AG04449 (cell line): ENCODE data around the gene NCF1.
"Not testable (repeated sequence)": the region's sequence is repeated elsewhere in the genome, so short reads cannot be mapped to it uniquely, and the experiment has no call there.

ENCODE experiments used
- CTCF ChIA-PET: fragments of 350-600 bp; formaldehyde crosslinking; extraction: SDS; loops from one replicate; lab custom pipeline; 2021; ENCODE audit warnings: antibody characterized with exemption; lab: Yijun Ruan, JAX
- POLR2A ChIA-PET: fragments of 400-600, 350-600 bp; formaldehyde crosslinking; extraction: SDS; loops from one replicate; lab custom pipeline; 2020; ENCODE audit warnings: antibody characterized with exemption, inconsistent platforms; lab: Yijun Ruan, JAX
- DNase-seq: peaks from one replicate; pipeline ENCODE4 v3.0.0-alpha.2; 2010; ENCODE audit warnings: low read depth, low spot score
- H3K4me3 ChIP-seq: 2 replicates; pipeline ENCODE4 v1.5.1; 2011; ENCODE audit warnings: low read depth, mild to moderate bottlenecking, control low read depth, low read length
- TF ChIP-seq, protein P1 (sequence below): IDR thresholded peaks from one replicate; pipeline ENCODE4 v1.5.1; 2011; ENCODE audit warnings: mild to moderate bottlenecking, moderate library complexity, low read length, control low read depth, inconsistent platforms; ENCODE audit not compliant: insufficient read depth; ENCODE audit errors: missing control alignments

NCF1 gene

GRCh38 chr7:74773760-74774750, at the start of gene NCF1:
TSS of gene NCF1 (plus strand) at chr7:74774011. CDS start at chr7:74774032, 21 bp downstream.
- POLR2A ChIA-PET, CTCF ChIA-PET, H3K4me3 ChIP-seq, DNase-seq: not testable (repeated sequence)

DNA sequence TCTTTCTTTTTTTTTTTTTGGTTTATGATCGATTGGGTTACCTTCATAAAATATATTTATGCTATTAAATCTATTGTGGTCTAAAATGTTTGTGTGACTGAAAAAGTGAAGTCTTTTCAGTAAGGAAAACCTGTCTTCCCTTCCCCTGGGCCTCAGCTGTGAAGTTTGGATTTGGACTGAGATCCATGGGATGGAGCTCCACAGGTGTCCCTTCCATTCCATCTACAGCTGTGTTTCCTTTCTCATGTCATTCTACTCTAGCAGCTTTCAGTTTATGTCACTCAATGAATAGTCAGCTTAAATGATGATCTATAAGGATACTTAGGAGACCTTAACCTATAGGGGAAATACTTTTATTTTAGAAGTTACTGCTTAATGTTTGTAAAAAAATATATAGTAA, 48.0 kb upstream of the NCF1 start:
- ChIA-PET CTCF (interaction anchor here (1.3 kb wide), 1 partner anchor 91 kb away, joined by 3 read pairs; no protein-coding TSS in a partner anchor), POLR2A (no interaction called here)
- TF ChIP-seq, protein P1, sequence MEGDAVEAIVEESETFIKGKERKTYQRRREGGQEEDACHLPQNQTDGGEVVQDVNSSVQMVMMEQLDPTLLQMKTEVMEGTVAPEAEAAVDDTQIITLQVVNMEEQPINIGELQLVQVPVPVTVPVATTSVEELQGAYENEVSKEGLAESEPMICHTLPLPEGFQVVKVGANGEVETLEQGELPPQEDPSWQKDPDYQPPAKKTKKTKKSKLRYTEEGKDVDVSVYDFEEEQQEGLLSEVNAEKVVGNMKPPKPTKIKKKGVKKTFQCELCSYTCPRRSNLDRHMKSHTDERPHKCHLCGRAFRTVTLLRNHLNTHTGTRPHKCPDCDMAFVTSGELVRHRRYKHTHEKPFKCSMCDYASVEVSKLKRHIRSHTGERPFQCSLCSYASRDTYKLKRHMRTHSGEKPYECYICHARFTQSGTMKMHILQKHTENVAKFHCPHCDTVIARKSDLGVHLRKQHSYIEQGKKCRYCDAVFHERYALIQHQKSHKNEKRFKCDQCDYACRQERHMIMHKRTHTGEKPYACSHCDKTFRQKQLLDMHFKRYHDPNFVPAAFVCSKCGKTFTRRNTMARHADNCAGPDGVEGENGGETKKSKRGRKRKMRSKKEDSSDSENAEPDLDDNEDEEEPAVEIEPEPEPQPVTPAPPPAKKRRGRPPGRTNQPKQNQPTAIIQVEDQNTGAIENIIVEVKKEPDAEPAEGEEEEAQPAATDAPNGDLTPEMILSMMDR, result no peak
- no peak for DNase-seq
- H3K4me3 ChIP-seq, result no peak overlapping the region

- DNase-seq, result no peak
- POLR2A ChIA-PET, result no interaction called here
- CTCF ChIA-PET, result interaction anchor here (1.3 kb wide), 1 partner anchor 92 kb away, joined by 3 read pairs; no protein-coding TSS in a partner anchor
- H3K4me3 ChIP-seq, result no peak overlapping the region
- TF ChIP-seq, protein P1, result no peak
Observed at GRCh38 chr7:74726309-74727101, 47.3 kb upstream of the NCF1 start.

GRCh38 chr7:74728686-74729085, 45.1 kb upstream of the NCF1 start:
- CTCF ChIA-PET, H3K4me3 ChIP-seq, POLR2A ChIA-PET, DNase-seq: not testable (repeated sequence)

GRCh38 chr7:74730186-74730585, 43.6 kb upstream of the NCF1 start:
- POLR2A ChIA-PET, H3K4me3 ChIP-seq, CTCF ChIA-PET, DNase-seq: not testable (repeated sequence)

- DNase-seq, H3K4me3 ChIP-seq, POLR2A ChIA-PET, CTCF ChIA-PET: not testable (repeated sequence)
Observed at GRCh38 chr7:74739974-74740703, 33.7 kb upstream of the NCF1 start.

DNA sequence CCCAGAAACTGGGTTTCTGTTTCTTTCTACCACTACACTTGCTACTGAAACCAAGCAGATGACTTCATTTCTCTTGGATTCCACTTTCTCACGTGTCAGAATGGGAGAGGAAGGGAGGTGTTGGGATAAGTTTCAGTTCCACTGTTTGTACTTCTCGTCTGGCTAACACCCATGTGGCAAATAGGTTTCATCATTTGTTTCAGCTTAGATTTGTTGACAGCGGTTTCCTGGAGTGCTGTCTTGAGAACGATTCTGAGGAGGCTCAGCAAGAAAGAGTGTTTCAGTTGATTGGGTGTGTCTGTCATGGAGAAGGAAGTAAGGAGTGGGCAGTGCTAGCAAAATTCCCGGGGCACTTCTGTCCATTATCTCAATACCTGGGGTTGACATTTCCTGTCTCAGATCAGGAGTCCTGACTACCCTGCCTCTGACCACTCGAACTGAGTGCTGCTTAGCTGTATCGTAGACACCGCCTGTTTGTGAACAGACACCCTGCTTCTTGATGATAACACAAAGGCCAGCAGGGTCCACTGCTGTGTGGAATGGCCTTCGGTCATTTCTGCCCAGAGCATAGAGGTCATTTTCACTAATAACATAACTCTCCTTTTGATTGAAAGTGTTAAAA, 29.8 kb upstream of the NCF1 start:
- CTCF ChIA-PET, POLR2A ChIA-PET, DNase-seq, H3K4me3 ChIP-seq: not testable (repeated sequence)

DNA sequence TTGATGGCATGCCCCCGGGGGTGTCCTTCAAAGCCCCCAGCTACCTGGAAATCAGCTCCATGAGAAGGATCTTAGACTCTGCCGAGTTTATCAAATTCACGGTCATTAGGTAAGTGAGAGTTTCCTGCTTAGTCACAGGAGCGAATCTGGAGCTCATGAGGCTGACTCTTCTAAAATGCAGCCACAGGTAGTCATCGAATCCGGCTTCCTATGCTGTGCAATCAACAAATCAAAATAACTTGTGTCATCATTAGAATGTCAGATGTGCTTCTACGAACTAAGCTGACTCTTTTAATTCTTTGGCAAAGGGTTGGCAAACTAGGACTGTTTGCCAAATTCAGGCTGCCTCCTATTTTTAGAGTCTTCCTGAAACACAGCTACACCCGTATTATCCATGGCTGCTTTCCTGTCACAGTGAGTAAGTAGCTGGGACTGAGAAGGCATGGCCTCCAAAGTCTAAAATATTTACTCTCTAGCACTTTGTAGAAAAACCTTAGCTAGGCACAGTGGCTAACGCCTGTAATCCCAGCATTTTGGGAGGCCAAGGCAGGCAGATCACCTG, 19.8 kb upstream of the NCF1 start:
- H3K4me3 ChIP-seq, DNase-seq, POLR2A ChIA-PET, CTCF ChIA-PET: not testable (repeated sequence)

DNA sequence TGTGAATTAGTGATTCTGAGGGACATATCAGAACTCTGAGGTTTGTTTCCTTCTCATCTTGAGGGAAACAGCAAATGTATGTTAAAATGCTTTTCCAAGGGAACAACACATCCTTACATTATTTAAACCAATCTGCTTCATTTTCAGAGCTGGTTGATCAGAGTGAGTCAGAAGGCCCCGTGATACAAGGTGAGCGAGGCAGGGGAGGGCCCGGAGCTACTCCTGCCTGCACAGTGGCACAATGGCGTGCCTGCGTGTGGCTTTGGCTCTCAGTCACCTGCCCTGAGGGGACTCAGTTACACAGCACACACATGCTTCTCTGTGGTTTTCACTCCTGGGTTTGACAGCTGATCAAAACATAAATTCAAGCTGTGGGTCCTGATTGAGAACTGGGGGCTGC, 17.1 kb upstream of the NCF1 start:
- CTCF ChIA-PET, H3K4me3 ChIP-seq, DNase-seq, POLR2A ChIA-PET: not testable (repeated sequence)

DNA sequence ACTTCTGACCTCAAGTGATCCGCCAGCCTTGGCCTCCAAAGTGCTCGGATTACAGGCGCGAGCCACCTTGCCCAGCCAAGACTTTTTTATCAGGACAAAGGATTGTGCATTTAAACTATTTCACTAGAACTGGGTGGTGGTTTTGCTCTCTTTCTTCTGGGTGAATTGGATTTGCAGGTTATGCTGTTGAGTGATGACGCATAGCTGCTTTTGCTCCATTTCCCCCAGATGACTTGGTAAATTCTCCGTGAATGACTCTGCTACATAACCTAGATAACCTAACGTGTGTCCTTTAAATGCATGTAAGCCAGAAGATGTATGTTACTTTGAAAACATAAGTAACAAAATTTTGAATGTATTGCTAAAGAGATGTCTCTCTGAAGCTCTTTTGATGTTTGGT, 15.5 kb upstream of the NCF1 start:
- POLR2A ChIA-PET, CTCF ChIA-PET, H3K4me3 ChIP-seq, DNase-seq: not testable (repeated sequence)

DNA sequence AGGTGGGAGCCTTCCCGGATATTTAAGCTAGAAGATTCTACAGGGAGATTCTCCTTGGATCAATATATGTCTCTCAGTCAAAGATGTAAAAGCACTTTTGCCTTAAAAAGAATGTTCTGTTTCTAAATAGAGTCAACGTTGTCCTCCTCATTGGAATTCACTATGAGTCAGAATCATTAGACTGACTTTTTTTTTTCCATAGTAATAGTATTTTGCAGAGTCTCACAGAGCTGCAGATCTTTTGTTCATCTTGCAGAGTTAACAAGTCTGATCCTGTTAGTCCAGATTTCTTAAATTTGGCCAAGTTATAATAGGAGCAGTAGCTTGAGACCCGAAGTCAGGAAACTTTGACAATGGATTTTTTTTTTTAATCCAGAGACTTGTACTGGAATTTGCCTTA, 14.8 kb upstream of the NCF1 start:
- H3K4me3 ChIP-seq, CTCF ChIA-PET, DNase-seq, POLR2A ChIA-PET: not testable (repeated sequence)

DNA sequence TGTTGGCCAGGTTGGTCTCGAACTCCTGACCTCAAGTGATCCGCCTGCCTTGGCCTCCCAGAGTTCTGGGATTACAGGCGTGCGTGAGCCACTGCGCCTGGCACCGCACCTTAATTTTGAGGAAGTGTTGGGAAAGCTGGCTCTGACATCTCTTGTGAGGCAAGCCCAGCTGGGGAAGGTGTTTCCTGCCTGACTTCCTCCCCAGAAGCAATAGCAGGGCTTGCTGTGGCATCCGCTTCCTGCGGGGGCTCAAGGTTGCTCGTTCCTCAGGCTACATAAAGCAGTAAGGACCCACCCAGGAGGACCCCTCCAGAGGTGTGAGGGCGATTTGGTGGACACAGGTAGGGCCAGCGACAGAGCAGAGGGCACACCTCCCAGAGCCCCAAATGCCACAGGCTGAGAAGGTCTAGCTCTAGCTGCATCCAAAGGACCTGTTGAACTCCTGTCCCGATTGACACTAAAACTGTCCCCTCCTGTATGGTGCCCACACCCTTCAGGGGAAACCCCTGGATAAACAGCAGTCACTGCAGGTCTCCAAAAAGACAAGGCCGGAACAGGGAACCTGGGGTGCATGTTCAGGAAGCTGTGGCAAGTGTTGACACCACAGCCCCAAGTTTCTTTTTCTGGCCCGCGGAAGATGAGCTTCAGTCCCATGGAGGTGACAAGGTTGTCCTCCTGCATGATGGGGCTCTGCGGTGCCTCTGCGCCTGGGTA, 8.4 kb upstream of the NCF1 start:
- POLR2A ChIA-PET, H3K4me3 ChIP-seq, CTCF ChIA-PET, DNase-seq: not testable (repeated sequence)
